GM10266 (cell line): ENCODE measurements around the gene SMPD3.

Source experiments
- DNase-seq: peaks from one replicate; pipeline ENCODE4 v3.0.0; 2012; ENCODE audit errors: extremely low spot score
- TF ChIP-seq, protein P1 (sequence below): IDR thresholded peaks from 2 replicates; pipeline ENCODE4 v1.5.1; 2012; ENCODE audit warnings: mild to moderate bottlenecking, low read depth; ENCODE audit not compliant: control insufficient read depth, insufficient read depth; ENCODE audit errors: missing control alignments

Gene SMPD3

DNA sequence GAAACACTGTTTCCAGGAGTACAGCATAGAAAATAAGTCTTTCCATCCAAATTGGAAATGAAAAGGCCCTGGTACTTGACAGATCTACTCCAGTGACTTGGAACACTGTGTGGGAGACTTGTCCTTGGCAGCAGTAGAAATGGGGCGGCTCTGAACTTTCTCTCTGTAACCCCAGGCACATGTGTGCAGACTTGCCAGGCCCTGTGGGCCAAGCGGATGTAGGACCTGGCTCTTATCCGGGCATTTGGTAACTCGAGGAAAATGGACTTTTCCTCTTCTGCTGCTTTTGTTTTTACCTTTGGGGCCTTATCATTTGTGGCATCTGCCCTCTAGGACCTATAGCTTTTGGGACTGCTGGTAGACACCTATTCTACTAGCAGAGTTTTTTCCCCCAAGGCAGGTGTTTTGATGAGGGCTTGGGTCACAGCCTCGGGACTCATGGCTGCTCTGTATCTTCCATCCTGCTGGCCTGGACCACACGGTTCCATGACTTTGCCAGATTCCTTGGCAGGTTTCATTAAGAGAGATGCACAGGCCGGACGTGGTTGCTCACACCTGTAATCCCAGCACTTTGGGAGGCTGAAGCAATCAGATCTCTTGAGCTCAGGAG lies 43.5 kb downstream of the SMPD3 start:
- no peak for DNase-seq
- TF ChIP-seq, protein P1, sequence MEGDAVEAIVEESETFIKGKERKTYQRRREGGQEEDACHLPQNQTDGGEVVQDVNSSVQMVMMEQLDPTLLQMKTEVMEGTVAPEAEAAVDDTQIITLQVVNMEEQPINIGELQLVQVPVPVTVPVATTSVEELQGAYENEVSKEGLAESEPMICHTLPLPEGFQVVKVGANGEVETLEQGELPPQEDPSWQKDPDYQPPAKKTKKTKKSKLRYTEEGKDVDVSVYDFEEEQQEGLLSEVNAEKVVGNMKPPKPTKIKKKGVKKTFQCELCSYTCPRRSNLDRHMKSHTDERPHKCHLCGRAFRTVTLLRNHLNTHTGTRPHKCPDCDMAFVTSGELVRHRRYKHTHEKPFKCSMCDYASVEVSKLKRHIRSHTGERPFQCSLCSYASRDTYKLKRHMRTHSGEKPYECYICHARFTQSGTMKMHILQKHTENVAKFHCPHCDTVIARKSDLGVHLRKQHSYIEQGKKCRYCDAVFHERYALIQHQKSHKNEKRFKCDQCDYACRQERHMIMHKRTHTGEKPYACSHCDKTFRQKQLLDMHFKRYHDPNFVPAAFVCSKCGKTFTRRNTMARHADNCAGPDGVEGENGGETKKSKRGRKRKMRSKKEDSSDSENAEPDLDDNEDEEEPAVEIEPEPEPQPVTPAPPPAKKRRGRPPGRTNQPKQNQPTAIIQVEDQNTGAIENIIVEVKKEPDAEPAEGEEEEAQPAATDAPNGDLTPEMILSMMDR, result no peak

DNA sequence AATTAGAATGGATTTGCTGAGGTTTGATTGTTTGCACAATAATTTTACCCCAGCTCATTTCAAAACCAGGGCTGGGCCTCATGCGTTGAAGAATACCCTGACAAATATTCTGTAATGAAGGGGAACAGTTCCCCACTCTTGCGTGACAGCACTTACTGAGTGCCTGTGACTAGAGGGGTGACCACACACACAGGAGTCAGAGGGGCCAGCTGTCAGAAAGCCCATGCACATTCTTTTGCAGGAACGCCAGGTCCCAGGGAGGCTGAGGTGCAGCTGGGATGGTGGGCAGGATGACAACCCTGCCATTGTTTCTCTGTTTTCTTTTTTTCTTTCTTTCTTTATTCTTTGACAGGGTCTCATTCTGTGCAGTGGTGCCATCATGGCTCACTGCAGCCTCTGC lies 44.6 kb downstream of the SMPD3 start:
- DNase-seq, result no peak
- TF ChIP-seq, protein P1, result no peak

DNA sequence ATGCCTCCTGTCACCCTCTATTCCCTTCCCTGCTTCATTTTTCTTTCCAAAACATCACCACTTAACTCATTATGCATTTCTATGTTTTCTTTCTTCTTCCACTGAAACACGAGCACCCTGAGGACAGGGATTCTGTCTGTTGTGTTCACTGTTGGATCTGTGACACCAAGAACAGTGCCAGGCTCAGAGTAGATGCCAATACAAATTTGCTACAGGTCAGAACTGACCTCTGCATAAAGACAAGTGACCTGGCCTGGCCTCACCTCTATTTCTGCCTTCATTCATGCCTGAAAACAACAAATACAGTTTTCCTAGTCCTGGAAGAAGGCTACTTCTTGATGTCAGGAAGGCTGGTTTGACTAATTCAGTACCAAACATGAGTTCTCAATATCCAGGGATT lies 45.1 kb downstream of the SMPD3 start:
- TF ChIP-seq, protein P1, result no peak

DNA sequence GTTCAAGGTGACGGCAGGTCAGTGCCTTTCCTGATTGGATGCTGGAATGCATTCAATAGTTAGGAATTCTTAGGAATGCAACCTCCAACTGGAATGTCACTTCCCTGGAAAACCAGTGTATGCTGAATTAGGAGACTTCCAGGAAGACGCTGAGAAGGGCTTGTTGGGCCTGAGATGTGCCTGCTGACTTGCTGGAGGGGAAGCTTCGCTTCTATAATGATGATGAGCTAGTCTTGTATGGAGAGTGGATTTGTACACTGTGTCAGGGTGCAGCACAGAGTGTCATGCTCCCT lies 45.6 kb downstream of the SMPD3 start:
- TF ChIP-seq, protein P1, result no peak
- DNase-seq, result no peak

More for the DNA sequence above, 45.1 kb downstream of the SMPD3 start:
- no peak for DNase-seq

DNA sequence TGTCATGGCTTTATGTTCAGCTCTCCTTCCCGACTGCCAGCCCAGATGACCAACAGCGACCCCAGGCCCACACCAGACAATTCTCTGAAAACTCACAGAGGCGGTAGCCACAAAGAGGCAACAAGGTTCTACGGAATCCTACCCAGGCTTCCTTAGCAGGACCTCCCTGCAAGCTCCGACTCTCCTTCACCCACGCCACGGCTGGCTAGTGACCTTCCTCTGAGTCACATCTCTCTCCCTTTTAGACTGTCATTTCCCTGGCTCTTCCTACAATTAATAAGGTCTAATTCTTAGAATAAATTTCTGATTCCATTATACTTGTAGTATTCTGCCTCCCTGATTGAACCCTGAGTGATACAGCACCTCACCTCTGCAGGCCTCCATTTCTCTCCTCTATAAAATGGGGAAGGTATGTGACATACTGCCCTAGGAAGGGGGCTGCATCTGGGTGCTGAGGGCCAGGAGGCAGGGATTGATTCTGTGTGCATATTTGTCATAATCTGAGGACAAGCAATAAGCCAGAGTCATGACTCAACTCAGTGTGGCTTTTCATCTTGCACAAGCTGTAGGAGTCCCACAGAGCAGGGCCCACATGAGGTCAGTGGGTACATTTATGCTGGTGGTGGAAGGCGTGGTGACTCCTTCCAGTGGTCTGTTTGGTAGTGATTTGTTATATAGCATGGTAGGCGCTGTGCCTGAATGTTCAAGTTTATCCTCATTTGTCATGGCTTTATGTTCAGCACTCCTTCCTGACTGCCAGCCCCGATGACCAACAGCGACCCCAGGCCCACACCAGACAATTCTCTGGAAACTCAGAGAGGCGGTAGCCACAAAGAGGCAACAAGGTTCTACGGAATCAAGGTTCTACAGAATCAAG lies 46.2 kb downstream of the SMPD3 start:
- TF ChIP-seq, protein P1, result no peak
- no peak for DNase-seq

DNA sequence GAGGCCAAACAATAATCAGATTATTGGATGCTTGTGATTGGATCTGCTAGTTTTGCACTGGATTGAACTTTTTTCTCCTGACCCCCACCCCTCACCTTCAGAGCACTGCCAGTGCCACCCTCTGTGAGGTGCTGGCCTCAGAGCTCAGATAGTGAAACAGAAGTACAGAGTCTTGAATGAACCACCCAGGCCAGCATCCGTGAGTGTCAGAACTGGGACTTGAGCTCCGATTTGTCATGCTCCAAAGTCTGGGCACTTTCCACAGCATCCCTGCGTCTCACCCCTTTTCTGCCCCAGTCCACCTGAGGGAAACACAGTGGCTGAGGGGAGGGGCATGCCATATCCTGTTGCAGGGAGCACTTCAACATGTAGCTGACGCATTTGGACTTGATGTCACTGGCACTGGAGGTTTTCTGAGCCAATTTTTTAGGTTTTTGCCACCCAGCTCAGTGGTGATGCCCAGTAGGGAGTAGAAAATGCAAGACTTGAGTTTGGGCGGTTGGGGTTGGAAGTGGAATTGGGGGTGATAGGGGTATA lies 47.3 kb downstream of the SMPD3 start:
- TF ChIP-seq, protein P1, result no peak
- DNase-seq, result no peak
